ENCODE measurements around the gene WDR77.

DNA sequence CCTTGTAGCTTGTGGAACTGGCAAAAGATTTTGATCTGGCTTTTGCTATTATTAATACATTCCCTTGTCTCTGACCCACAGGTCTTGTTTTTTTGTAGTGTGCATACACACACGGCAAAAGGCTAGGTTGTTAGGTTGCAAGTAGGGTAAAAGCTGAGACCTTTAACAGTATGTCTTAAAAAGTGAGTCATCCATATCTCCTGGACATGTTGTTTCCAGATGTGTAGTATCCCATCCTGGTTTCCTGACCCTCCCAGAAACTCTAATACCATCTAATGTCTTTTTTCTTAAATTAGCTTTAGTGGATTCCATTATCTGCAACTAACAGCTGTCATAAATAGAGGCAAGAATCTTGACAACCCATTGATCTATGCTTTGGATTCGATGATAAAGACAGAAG lies 36.2 kb downstream of the WDR77 start:
- TF ChIP-seq, protein P1, sequence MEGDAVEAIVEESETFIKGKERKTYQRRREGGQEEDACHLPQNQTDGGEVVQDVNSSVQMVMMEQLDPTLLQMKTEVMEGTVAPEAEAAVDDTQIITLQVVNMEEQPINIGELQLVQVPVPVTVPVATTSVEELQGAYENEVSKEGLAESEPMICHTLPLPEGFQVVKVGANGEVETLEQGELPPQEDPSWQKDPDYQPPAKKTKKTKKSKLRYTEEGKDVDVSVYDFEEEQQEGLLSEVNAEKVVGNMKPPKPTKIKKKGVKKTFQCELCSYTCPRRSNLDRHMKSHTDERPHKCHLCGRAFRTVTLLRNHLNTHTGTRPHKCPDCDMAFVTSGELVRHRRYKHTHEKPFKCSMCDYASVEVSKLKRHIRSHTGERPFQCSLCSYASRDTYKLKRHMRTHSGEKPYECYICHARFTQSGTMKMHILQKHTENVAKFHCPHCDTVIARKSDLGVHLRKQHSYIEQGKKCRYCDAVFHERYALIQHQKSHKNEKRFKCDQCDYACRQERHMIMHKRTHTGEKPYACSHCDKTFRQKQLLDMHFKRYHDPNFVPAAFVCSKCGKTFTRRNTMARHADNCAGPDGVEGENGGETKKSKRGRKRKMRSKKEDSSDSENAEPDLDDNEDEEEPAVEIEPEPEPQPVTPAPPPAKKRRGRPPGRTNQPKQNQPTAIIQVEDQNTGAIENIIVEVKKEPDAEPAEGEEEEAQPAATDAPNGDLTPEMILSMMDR (IDR thresholded peaks at IDR 0.05) = no peak
- TF ChIP-seq POLR2AphosphoS5 (IDR thresholded peaks at IDR 0.05) (no peak), POLR2A (IDR thresholded peaks at IDR 0.05) (no peak)

All from gastroesophageal sphincter (tissue), 3 donors.